ENCODE results near the gene ZNF83. TPM values are rescaled to one million over a fixed set of nuclear protein-coding genes. Genes with fewer than 3 reads are reported as not detected.

The ZNF83 gene
- total RNA-seq, 1 donor from 2014 or later = 132 TPM

DNA sequence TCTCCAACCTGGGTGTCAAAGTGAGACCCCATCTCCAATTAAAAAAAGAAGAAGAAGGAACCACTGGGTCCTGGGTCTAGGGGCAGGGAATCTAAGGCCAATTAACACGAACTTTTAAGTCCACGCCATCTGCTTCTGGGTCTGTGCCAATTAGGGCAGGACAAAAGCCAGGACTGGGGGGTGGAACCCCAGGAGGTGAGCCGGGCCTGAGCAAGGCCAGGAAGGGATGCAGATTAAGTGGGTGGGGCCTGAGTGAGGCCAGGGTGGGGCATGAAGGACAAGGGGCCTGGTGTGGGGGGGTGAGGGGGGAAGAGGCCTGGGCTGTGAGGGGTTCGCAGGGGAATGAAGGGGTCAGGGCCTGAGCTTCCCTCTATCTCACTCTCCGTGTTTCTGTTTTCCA is 26.3 kb upstream of the ZNF83 start:
- no peak overlapping the region for H3K4me3 ChIP-seq (ENCODE audit: low read depth, low read length)
- no peak for DNase-seq (ENCODE audit: low read depth)
- TF ChIP-seq, protein P1, sequence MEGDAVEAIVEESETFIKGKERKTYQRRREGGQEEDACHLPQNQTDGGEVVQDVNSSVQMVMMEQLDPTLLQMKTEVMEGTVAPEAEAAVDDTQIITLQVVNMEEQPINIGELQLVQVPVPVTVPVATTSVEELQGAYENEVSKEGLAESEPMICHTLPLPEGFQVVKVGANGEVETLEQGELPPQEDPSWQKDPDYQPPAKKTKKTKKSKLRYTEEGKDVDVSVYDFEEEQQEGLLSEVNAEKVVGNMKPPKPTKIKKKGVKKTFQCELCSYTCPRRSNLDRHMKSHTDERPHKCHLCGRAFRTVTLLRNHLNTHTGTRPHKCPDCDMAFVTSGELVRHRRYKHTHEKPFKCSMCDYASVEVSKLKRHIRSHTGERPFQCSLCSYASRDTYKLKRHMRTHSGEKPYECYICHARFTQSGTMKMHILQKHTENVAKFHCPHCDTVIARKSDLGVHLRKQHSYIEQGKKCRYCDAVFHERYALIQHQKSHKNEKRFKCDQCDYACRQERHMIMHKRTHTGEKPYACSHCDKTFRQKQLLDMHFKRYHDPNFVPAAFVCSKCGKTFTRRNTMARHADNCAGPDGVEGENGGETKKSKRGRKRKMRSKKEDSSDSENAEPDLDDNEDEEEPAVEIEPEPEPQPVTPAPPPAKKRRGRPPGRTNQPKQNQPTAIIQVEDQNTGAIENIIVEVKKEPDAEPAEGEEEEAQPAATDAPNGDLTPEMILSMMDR (IDR thresholded peaks at IDR 0.05; ENCODE audit: insufficient read depth, low read length, severe bottlenecking) = no peak
- peaks cover 2% of the 10 kb centered on the region for H3K36me3 ChIP-seq (ENCODE audit: control insufficient read depth, insufficient read depth, low read length)
- H3K27me3 ChIP-seq (ENCODE audit: control insufficient read depth, insufficient read depth, low read length) = no peaks in the 10 kb centered on the region
- FAIRE-seq = no peak

DNA sequence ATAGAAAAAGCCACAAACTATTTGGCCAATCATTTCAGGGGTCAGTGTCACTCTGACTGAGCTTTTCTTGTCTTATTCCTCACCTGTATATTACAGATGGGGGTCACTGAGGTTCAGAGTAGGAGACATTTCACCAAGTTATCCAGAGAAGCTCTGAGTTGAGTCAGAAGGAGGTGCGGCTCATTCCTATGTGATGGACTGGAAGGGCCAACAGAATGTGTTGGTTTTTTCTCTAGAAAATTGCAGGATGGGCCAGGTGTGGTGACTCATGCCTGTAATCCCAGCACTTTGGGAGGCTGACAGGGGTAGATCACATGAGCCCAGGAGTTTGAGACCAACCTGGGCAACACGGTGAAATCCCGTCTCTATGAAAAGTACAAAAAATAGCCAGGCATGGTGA is 24.5 kb upstream of the ZNF83 start:
- H3K4me3 ChIP-seq (ENCODE audit: low read depth, low read length) = no peak overlapping the region
- FAIRE-seq = no peak
- TF ChIP-seq, protein P1 (IDR thresholded peaks at IDR 0.05; ENCODE audit: insufficient read depth, low read length, severe bottlenecking) = no peak
- DNase-seq (ENCODE audit: low read depth) = peak; percentile 72
- H3K36me3 ChIP-seq (ENCODE audit: control insufficient read depth, insufficient read depth, low read length) = peaks cover 2% of the 10 kb centered on the region
- no peaks in the 10 kb centered on the region for H3K27me3 ChIP-seq (ENCODE audit: control insufficient read depth, insufficient read depth, low read length)

DNA sequence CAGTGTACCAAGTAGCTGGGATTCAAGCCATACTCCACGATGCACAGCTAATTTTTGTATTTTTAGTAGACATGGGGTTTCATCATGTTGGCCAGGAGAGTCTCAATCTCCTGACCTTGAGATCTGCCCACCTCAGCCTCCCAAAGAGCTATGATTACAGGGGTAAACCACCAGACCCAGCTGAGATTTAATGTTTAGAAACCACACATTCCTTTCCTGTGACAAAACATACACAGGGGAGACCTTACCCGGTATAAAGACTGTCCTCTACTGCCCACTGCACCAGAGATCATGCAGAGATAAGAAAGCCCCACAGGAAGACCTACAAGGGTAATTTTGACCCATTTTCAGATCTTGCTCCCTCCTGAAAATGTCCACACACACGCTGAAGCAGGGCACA is 22.8 kb upstream of the ZNF83 start:
- TF ChIP-seq, protein P1 (IDR thresholded peaks at IDR 0.05; ENCODE audit: insufficient read depth, low read length, severe bottlenecking) = no peak
- H3K4me3 ChIP-seq (ENCODE audit: low read depth, low read length) = no peak overlapping the region
- DNase-seq (ENCODE audit: low read depth) (no peak), FAIRE-seq (no peak)
- H3K27me3 ChIP-seq (ENCODE audit: control insufficient read depth, insufficient read depth, low read length) = no peaks in the 10 kb centered on the region
- H3K36me3 ChIP-seq (ENCODE audit: control insufficient read depth, insufficient read depth, low read length) = peaks cover 2% of the 10 kb centered on the region

DNA sequence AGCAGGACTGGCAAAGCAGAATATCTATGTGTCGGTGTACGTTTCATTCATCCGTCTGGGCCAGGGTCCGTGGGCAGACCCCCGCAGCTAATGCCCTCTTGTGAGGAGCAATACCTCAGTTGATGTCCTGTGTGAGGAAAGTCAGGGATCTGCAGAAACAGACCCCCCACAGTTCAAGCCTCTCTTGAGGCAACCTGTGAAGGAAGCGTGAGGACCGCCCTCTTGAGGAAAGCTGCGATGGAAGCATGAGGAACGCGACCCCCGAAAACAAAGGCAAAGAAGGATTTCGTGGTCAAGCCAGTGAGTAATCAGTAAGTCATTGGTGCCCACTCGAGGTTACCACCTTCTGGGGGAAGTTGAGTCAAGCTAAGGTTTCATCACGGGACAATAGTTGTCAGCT is 20.9 kb upstream of the ZNF83 start:
- peaks cover 6% of the 10 kb centered on the region for H3K36me3 ChIP-seq (ENCODE audit: control insufficient read depth, insufficient read depth, low read length)
- H3K27me3 ChIP-seq (ENCODE audit: control insufficient read depth, insufficient read depth, low read length) = no peaks in the 10 kb centered on the region
- no peak for DNase-seq (ENCODE audit: low read depth)
- TF ChIP-seq, protein P1 (IDR thresholded peaks at IDR 0.05; ENCODE audit: insufficient read depth, low read length, severe bottlenecking) = no peak
- H3K4me3 ChIP-seq (ENCODE audit: low read depth, low read length) = no peak overlapping the region
- FAIRE-seq = no peak

DNA sequence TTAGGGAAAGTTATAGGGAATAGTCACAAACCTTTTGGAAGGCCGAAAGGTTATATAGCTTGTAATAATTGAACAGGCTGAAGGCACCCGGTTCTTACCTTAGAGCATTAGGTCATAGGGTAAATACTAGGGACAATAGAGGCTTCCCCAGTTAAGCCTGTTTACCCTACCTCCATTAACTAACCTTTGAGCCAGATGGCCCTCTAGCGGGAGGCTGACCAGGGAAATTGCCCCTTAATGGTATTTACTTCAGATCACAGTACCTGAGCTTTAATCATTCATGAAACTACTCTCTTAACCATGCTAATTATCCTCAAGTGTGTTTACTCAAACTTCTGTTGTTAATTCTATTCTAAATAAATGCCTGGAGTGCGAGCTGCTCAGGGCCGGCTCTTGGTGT is 20.4 kb upstream of the ZNF83 start:
- no peak for DNase-seq (ENCODE audit: low read depth)
- Histone ChIP-seq H3K36me3 (ENCODE audit: control insufficient read depth, insufficient read depth, low read length) (peaks cover 6% of the 10 kb centered on the region), H3K27me3 (ENCODE audit: control insufficient read depth, insufficient read depth, low read length) (no peaks in the 10 kb centered on the region), H3K4me3 (ENCODE audit: low read depth, low read length) (no peak overlapping the region)
- no peak for FAIRE-seq
- TF ChIP-seq, protein P1 (IDR thresholded peaks at IDR 0.05; ENCODE audit: insufficient read depth, low read length, severe bottlenecking) = no peak

DNA sequence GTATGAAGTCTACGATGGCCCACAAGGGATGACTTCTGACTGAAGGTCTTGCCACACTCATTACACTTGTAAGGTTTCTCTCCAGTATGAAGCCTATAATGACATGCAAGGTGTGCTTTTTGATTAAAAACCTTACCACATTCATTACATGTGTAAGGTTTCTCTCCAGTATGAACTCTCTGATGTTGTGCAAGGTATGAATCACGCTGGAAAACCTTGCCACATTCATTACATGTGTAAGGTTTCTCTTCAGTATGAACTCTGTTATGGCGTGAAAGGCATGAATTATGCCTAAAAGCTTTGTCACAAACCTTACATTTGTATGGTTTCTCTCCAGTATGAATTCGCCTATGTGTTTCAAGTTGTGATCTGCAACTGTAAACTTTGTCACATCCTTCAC is 15.0 kb upstream of the ZNF83 start:
- TF ChIP-seq, protein P1 (IDR thresholded peaks at IDR 0.05; ENCODE audit: insufficient read depth, low read length, severe bottlenecking) = no peak
- no peak overlapping the region for H3K4me3 ChIP-seq (ENCODE audit: low read depth, low read length)
- FAIRE-seq (no peak), DNase-seq (ENCODE audit: low read depth) (peak; percentile 10)
- H3K36me3 ChIP-seq (ENCODE audit: control insufficient read depth, insufficient read depth, low read length) = peaks cover 4% of the 10 kb centered on the region
- no peaks in the 10 kb centered on the region for H3K27me3 ChIP-seq (ENCODE audit: control insufficient read depth, insufficient read depth, low read length)

All from bronchial epithelial cell (primary cell).